SK-N-SH (cell line): ENCODE data around the gene PACSIN2. TPM values are rescaled to one million over a fixed set of nuclear protein-coding genes. Genes with fewer than 3 reads are reported as not detected.
A peak's percentile ranks its signal among the peaks of the same experiment; 100 is the strongest.

Source experiments
- CTCF ChIA-PET: fragments of 300-600, 350-600 bp; formaldehyde crosslinking; extraction: SDS; loops from one replicate; lab custom pipeline; 2021; lab: Yijun Ruan, JAX
- POLR2A ChIA-PET: fragments of 350-600 bp; sonication (Branson Sonifier 250); formaldehyde crosslinking; extraction: SDS; loops from one replicate; lab custom pipeline; 2020; ENCODE audit warnings: antibody characterized with exemption, inconsistent platforms; lab: Yijun Ruan, JAX
- DNase-seq: peaks from one replicate; pipeline ENCODE4 v3.0.0; 2012
- H2AFZ ChIP-seq: fragments of 200-600 bp; sonication (generic); 2 replicates; pipeline ENCODE4 v1.8.1; 2016; ENCODE audit warnings: antibody characterized with exemption, mild to moderate bottlenecking, low read depth
- H3F3A ChIP-seq: fragments of 200-600 bp; sonication (generic); replicated peaks from 2 replicates; pipeline ENCODE3; 2016; ENCODE audit warnings: antibody characterized with exemption, mild to moderate bottlenecking; ENCODE audit not compliant: insufficient read depth
- H3K27ac ChIP-seq, 2 experiments: fragments of 200-500 bp in 1 of 2; fragments of 200-600 bp in 1 of 2; sonication (Bioruptor generic) in 1 of 2; sonication (generic), shearing (Covaris generic) in 1 of 2; 2 replicates each; pipeline versions ENCODE4 v1.5.1 to v1.6.1; 2014 to 2016; ENCODE audit warnings: low read depth in 2 of 2, inconsistent platforms in 1 of 2, low read length in 1 of 2, mild to moderate bottlenecking in 1 of 2, mixed read lengths in 1 of 2
- H3K27me3 ChIP-seq: fragments of 200-600 bp; sonication (generic), shearing (Covaris generic); 2 replicates; pipeline ENCODE4 v1.6.1; 2016; ENCODE audit warnings: mixed run types; ENCODE audit not compliant: insufficient read depth
- H3K36me3 ChIP-seq, 2 experiments: fragments of 200-500 bp in 1 of 2; fragments of 200-600 bp in 1 of 2; sonication (Bioruptor generic) in 1 of 2; sonication (generic) in 1 of 2; replicated peaks in 1 of 2; 2 replicates each; pipeline versions ENCODE3 to v1.5.1; 2014 to 2016; ENCODE audit warnings: low read length in 1 of 2, mild to moderate bottlenecking in 1 of 2; ENCODE audit not compliant: insufficient read depth in 2 of 2, control insufficient read depth in 1 of 2
- H3K4me1 ChIP-seq, 2 experiments: fragments of 200-500 bp in 1 of 2; fragments of 200-600 bp in 1 of 2; sonication (Bioruptor generic) in 1 of 2; sonication (generic), shearing (Covaris generic) in 1 of 2; 2 replicates each; pipeline versions ENCODE4 v1.5.1 to v1.6.1; 2014 to 2016; ENCODE audit warnings: low read depth in 1 of 2, low read length in 1 of 2, mixed run types in 1 of 2; ENCODE audit not compliant: insufficient read depth in 2 of 2, control insufficient read depth in 1 of 2
- H3K4me2 ChIP-seq: fragments of 200-600 bp; sonication (generic), shearing (Covaris generic); 2 replicates; pipeline ENCODE4 v1.6.1; 2017; ENCODE audit warnings: mixed run types
- H3K4me3 ChIP-seq, 2 experiments: fragments of 200-500 bp in 1 of 2; fragments of 200-600 bp in 1 of 2; sonication (Bioruptor generic) in 1 of 2; sonication (generic), shearing (Covaris generic) in 1 of 2; 2 replicates each; pipeline versions ENCODE4 v1.5.1 to v1.8.1; 2014 to 2016; ENCODE audit warnings: low read depth in 2 of 2, inconsistent platforms in 1 of 2, low read length in 1 of 2, mild to moderate bottlenecking in 1 of 2, mixed read lengths in 1 of 2, moderate library complexity in 1 of 2
- H3K79me2 ChIP-seq: fragments of 200-600 bp; sonication (generic); 2 replicates; pipeline ENCODE4 v1.8.1; 2017; ENCODE audit warnings: mild to moderate bottlenecking; ENCODE audit not compliant: insufficient read depth
- H3K9ac ChIP-seq: fragments of 200-600 bp; sonication (generic); 2 replicates; pipeline ENCODE4 v1.6.1; 2017; ENCODE audit warnings: mixed run types
- H3K9me2 ChIP-seq: fragments of 200-600 bp; sonication (generic); 2 replicates; pipeline ENCODE4 v1.6.1; 2017; ENCODE audit warnings: mixed run types
- H3K9me3 ChIP-seq: fragments of 200-600 bp; sonication (generic); 2 replicates; pipeline ENCODE4 v1.6.1; 2017; ENCODE audit warnings: mixed run types, mild to moderate bottlenecking, moderate library complexity
- H4K20me1 ChIP-seq: fragments of 200-600 bp; sonication (generic); 2 replicates; pipeline ENCODE4 v1.6.1; 2017; ENCODE audit warnings: mild to moderate bottlenecking, mixed run types; ENCODE audit not compliant: insufficient read depth
- EP300 ChIP-seq, 2 experiments: IDR thresholded peaks; 2 replicates each; pipeline versions ENCODE4 v1.4.0 to v1.6.1; 2012; ENCODE audit warnings: borderline replicate concordance in 1 of 2, low read depth in 1 of 2, low read length in 1 of 2
- FOXM1 ChIP-seq: IDR thresholded peaks from 2 replicates; pipeline ENCODE4 v1.4.0; 2012; ENCODE audit warnings: low read depth, mild to moderate bottlenecking
- GABPA ChIP-seq: IDR thresholded peaks from 2 replicates; pipeline ENCODE4 v1.4.0; 2012; ENCODE audit warnings: low read depth, mild to moderate bottlenecking
- GATA2 ChIP-seq: sonication (generic); formaldehyde crosslinking; IDR thresholded peaks from 2 replicates; pipeline ENCODE4 v1.5.0; 2020; ENCODE audit warnings: mild to moderate bottlenecking, missing genetic modification reagents
- IRF3 ChIP-seq: fragments of 150-350 bp; IDR thresholded peaks from 2 replicates; pipeline ENCODE4 v1.6.1; 2016; ENCODE audit warnings: mild to moderate bottlenecking, low read depth, low read length
- MEF2A ChIP-seq: IDR thresholded peaks from 2 replicates; pipeline ENCODE4 v1.4.0; 2012; ENCODE audit warnings: low read depth, borderline replicate concordance
- MXI1 ChIP-seq: IDR thresholded peaks from 2 replicates; pipeline ENCODE4 v1.6.1; 2012; ENCODE audit warnings: mild to moderate bottlenecking, low read depth, low read length, improper control_type of control experiment
- NFIC ChIP-seq: IDR thresholded peaks from 2 replicates; pipeline ENCODE4 v1.4.0; 2012; ENCODE audit warnings: borderline replicate concordance
- POLR2AphosphoS5 ChIP-seq: IDR thresholded peaks from 2 replicates; pipeline ENCODE4 v1.6.1; 2012; ENCODE audit warnings: low read depth, low read length
- RAD21 ChIP-seq: IDR thresholded peaks from 2 replicates; pipeline ENCODE4 v1.6.1; 2012; ENCODE audit warnings: mild to moderate bottlenecking, low read length
- RCOR1 ChIP-seq: fragments of 150-350 bp; IDR thresholded peaks from 2 replicates; pipeline ENCODE4 v1.6.1; 2017; ENCODE audit warnings: antibody characterized with exemption, low read length
- RXRA ChIP-seq: IDR thresholded peaks from 2 replicates; pipeline ENCODE4 v1.4.0; 2012; ENCODE audit warnings: low read depth, mild to moderate bottlenecking, borderline replicate concordance
- TCF12 ChIP-seq: IDR thresholded peaks from 2 replicates; pipeline ENCODE4 v1.4.0; 2012
- TEAD4 ChIP-seq: IDR thresholded peaks from 2 replicates; pipeline ENCODE4 v1.4.0; 2012; ENCODE audit warnings: mild to moderate bottlenecking, borderline replicate concordance; ENCODE audit not compliant: insufficient read depth
- USF2 ChIP-seq: fragments of 150-350 bp; IDR thresholded peaks from 2 replicates; pipeline ENCODE4 v1.6.1; 2017; ENCODE audit warnings: antibody characterized with exemption, low read length, low read depth, borderline replicate concordance
- WGBS: methylation state at CpG from one replicate; pipeline ENCODE4 v1.1.6; 2017; ENCODE audit warnings: low lambda C conversion rate; 5-methylcytosine and 5-hydroxymethylcytosine counted together
- polyA plus RNA-seq, 3 experiments: library from polyadenylated mRNA; depleted of rRNA; stranded (reverse); fragments of >200 nt; gene quantifications; 2 replicates each; pipeline ENCODE4 v1.2.3, GENCODE V29; 2012

PACSIN2 gene
- polyA plus RNA-seq, 1 of the 3 experiments (the other 2 are of a cell fraction), result 60.5 TPM

GRCh38 chr22:43012390-43012789 lies 2.6 kb downstream of the PACSIN2 start:
- peaks cover 20% of the 10 kb centered on the region for H4K20me1 ChIP-seq
- POLR2A ChIA-PET, result no interaction called here

DNA sequence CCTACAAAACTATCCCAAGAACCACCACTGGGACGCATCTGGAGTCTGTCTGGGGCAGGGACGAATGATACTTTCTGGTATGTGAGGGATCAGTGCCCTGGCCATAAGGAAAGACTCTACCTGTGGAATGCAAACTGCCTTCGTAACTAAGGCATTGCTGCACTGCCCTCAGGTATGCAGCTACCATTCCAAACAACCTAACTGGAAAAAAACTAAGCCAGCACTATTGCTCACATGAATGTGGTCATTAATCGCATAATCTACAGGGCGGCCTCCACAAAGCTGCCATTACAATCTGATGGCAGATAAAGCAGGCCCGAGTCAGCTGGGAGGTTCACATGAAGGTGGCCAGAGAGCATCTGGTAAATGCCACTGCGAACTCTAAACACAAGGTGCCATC lies 3.9 kb downstream of the PACSIN2 start:
- no peaks in the 10 kb centered on the region for H3K27me3 ChIP-seq
- H3K4me1 ChIP-seq, result peaks cover 0 to 23% of the 10 kb centered on the region in 2 experiments; a peak in 1 of 4 replicates
- no peaks in the 10 kb centered on the region for H3K9me3 ChIP-seq
- H4K20me1 ChIP-seq, result peaks cover 20% of the 10 kb centered on the region
- WGBS, result 48% methylated on average over 4 of the region's 7 CpGs
- CTCF ChIA-PET, result no interaction called here
- H3K4me3 ChIP-seq, result no peak overlapping the region
- no peak overlapping the region for H2AFZ ChIP-seq
- no peak for DNase-seq
- no peak overlapping the region for H3K9ac ChIP-seq
- H3K4me2 ChIP-seq, result no peak overlapping the region
- POLR2A ChIA-PET, result no interaction called here
- no peak overlapping the region for H3K27ac ChIP-seq
- no peaks in the 10 kb centered on the region for H3K9me2 ChIP-seq
- peaks cover 82% of the 10 kb centered on the region for H3K79me2 ChIP-seq
- H3F3A ChIP-seq, result no peaks in the 10 kb centered on the region
- TF ChIP-seq GATA2 (CRISPR knock-in tag) (peak; percentile 50; the same call in 1 of the 2 replicates), EP300 (IDR thresholded peaks at IDR 0.05; ENCODE audit: borderline replicate concordance in 1 of 2, low read depth in 1 of 2, low read length in 1 of 2) (no peak), RAD21 (no peak)
- H3K36me3 ChIP-seq, result no peaks in the 10 kb centered on the region

More at GRCh38 chr22:43012390-43012789, 2.6 kb downstream of the PACSIN2 start:
- H3K9me3 ChIP-seq, result no peaks in the 10 kb centered on the region
- H3K79me2 ChIP-seq, result peaks cover 69% of the 10 kb centered on the region
- no peaks in the 10 kb centered on the region for H3F3A ChIP-seq
- WGBS, result 95% methylated on average over 6 of the region's 6 CpGs
- H3K4me1 ChIP-seq, result peaks cover 0 to 22% of the 10 kb centered on the region in 2 experiments; a peak in 1 of 4 replicates
- H2AFZ ChIP-seq, result no peak overlapping the region
- TF ChIP-seq FOXM1, result no peak
- H3K4me3 ChIP-seq, result no peak overlapping the region
- CTCF ChIA-PET, result no interaction called here
- no peak overlapping the region for H3K27ac ChIP-seq
- DNase-seq, result no peak
- H3K36me3 ChIP-seq, result no peaks in the 10 kb centered on the region
- no peaks in the 10 kb centered on the region for H3K27me3 ChIP-seq
- H3K9ac ChIP-seq, result no peak overlapping the region
- H3K4me2 ChIP-seq, result no peak overlapping the region
- no peaks in the 10 kb centered on the region for H3K9me2 ChIP-seq

GRCh38 chr22:43009444-43009843 lies 5.5 kb downstream of the PACSIN2 start:
- 88% methylated on average over 2 of the region's 4 CpGs for WGBS
- TF ChIP-seq RXRA (no peak), NFIC (no peak), IRF3 (no peak), TCF12 (no peak), RAD21 (no peak), RCOR1 (no peak), USF2 (no peak), TEAD4 (no peak), POLR2AphosphoS5 (no peak), MEF2A (no peak), MXI1 (no peak), GABPA (no peak)
- TF ChIP-seq, all 33 proteins: peak for 0
- Histone ChIP-seq H3K4me3 (no peak overlapping the region), H3K79me2 (peaks cover 95% of the 10 kb centered on the region), H3K4me2 (no peak overlapping the region), H3K9me2 (no peaks in the 10 kb centered on the region), H3F3A (no peaks in the 10 kb centered on the region), H3K27me3 (no peaks in the 10 kb centered on the region), H3K9me3 (no peaks in the 10 kb centered on the region), H2AFZ (no peak overlapping the region), H3K27ac (no peak overlapping the region), H3K9ac (no peak overlapping the region), H3K36me3 (no peaks in the 10 kb centered on the region), H3K4me1 (peaks cover 3 to 25% of the 10 kb centered on the region in 2 experiments; a peak in 2 of 4 replicates), H4K20me1 (peaks cover 20% of the 10 kb centered on the region)
- ChIA-PET POLR2A (no interaction called here), CTCF (no interaction called here)
- DNase-seq, result no peak
